Measurements from ENCODE around the gene DCDC2. TPM values are rescaled to one million over a fixed set of nuclear protein-coding genes. Genes with fewer than 3 reads are reported as not detected.

The DCDC2 gene
- total RNA-seq, 4 donors from 2014 or later = 0.09 TPM; not detected in 3

GRCh38 chr6:24332317-24332716 is 25.5 kb downstream of the DCDC2 start:
- DNase-seq (ENCODE audit: low spot score) (no peak), ATAC-seq (ENCODE audit: low FRiP score) (no peak)
- TF ChIP-seq CTCF (IDR thresholded peaks at IDR 0.05) = no peak

GRCh38 chr6:24330137-24330732 is 27.6 kb downstream of the DCDC2 start:
- ATAC-seq (ENCODE audit: low FRiP score) (no peak), DNase-seq (ENCODE audit: low spot score) (no peak)
- no peak for TF ChIP-seq CTCF (IDR thresholded peaks at IDR 0.05)

- DNase-seq (ENCODE audit: low spot score) = no peak
- TF ChIP-seq CTCF (IDR thresholded peaks at IDR 0.05) = no peak
Measured at GRCh38 chr6:24329451-24329850, 28.4 kb downstream of the DCDC2 start.

GRCh38 chr6:24329022-24329421 is 28.8 kb downstream of the DCDC2 start:
- DNase-seq (ENCODE audit: low spot score) = no peak
- ATAC-seq (ENCODE audit: low FRiP score) = no peak
- TF ChIP-seq CTCF (IDR thresholded peaks at IDR 0.05) = no peak

More at GRCh38 chr6:24329451-24329850, 28.4 kb downstream of the DCDC2 start:
- no peak for ATAC-seq (ENCODE audit: low FRiP score)

- ATAC-seq (ENCODE audit: low FRiP score) = no peak
- DNase-seq (ENCODE audit: low spot score) = no peak
- TF ChIP-seq CTCF (IDR thresholded peaks at IDR 0.05) = no peak
Measured at GRCh38 chr6:24327756-24328155, 30.1 kb downstream of the DCDC2 start.

- DNase-seq (ENCODE audit: low spot score) (no peak), ATAC-seq (ENCODE audit: low FRiP score) (no peak)
- no peak for TF ChIP-seq CTCF (IDR thresholded peaks at IDR 0.05)
Measured at GRCh38 chr6:24325978-24326377, 31.9 kb downstream of the DCDC2 start.

- DNase-seq (ENCODE audit: low spot score) (no peak), ATAC-seq (ENCODE audit: low FRiP score) (no peak)
- TF ChIP-seq CTCF (IDR thresholded peaks at IDR 0.05) = no peak
Measured at GRCh38 chr6:24324617-24325016, 33.2 kb downstream of the DCDC2 start.
